Measurements from ENCODE around the gene KLK5. TPM values are rescaled to one million over a fixed set of nuclear protein-coding genes. Genes with fewer than 3 reads are reported as not detected.

Gene KLK5
- total and polyA plus RNA-seq, 2 donors (not counting 1 experiment from before 2014, with no cell fraction given), result not detected

- POLR2A ChIA-PET, result no interaction called here
- no peak overlapping the region for H3K4me3 Mint-ChIP-seq
- Histone ChIP-seq H3K27me3 (replicated peaks in 1 of 4; ENCODE audit: control extremely low read depth in 1 of 4, control insufficient read depth in 3 of 4, insufficient read depth in 4 of 4, low read length in 3 of 4) (peaks cover 0 to 43% (median 21%) of the 10 kb centered on the region in 4 experiments), H4K20me1 (ENCODE audit: control insufficient read depth, insufficient read depth, low read length, poor library complexity, severe bottlenecking) (no peaks in the 10 kb centered on the region), H3K4me2 (replicated peaks; ENCODE audit: low read depth, low read length, poor library complexity, severe bottlenecking) (no peak overlapping the region), H3K9me3 (ENCODE audit: control extremely low read depth in 1 of 3, control insufficient read depth in 2 of 3, insufficient read depth in 1 of 3, low read length in 2 of 3) (peaks cover 0 to 18% (median 0%) of the 10 kb centered on the region in 3 donors), H3K27ac (ENCODE audit: low read length in 2 of 2) (no peak overlapping the region), H3K36me3 (replicated peaks in 1 of 2; ENCODE audit: control extremely low read depth in 1 of 2, control insufficient read depth in 1 of 2, extremely low read depth in 1 of 2, insufficient read depth in 2 of 2, low read length in 1 of 2) (no peaks in the 10 kb centered on the region), H3K4me1 (ENCODE audit: control insufficient read depth in 2 of 2, insufficient read depth in 2 of 2, low read length in 2 of 2) (peaks cover 10 to 18% of the 10 kb centered on the region in 2 donors), H3K9ac (ENCODE audit: low read length) (no peak overlapping the region), H2AFZ (ENCODE audit: insufficient read depth, low read depth, low read length, poor library complexity, severe bottlenecking) (no peak overlapping the region), H3K79me2 (ENCODE audit: control insufficient read depth, insufficient read depth, low read length) (no peaks in the 10 kb centered on the region), H3K4me3 (ENCODE audit: control extremely low read depth in 1 of 5, extremely low read depth in 1 of 5, insufficient read depth in 1 of 5, low read depth in 2 of 5, low read length in 4 of 5) (no peak overlapping the region)
- TF ChIP-seq CTCF (IDR thresholded peaks at IDR 0.05), result peak; percentile 30
- no peak for TF ChIP-seq EZH2 (IDR thresholded peaks at IDR 0.05; ENCODE audit: borderline replicate concordance, insufficient read depth, low read depth, low read length, poor library complexity, severe bottlenecking)
- no peak for DNase-seq
- ATAC-seq (ENCODE audit: low read depth), result no peak
- WGBS (ENCODE audit: insufficient coverage), result 15% methylated on average over 4 of the region's 5 CpGs
- H3K27ac Mint-ChIP-seq, result no peak overlapping the region
- intact Hi-C loops (cut with micrococcal nuclease), result no loop called here
- CTCF ChIA-PET, result interaction anchor here (0.7 to 1.9 kb wide), 4 partner anchors 10 to 110 kb away, joined by 3 to 18 read pairs (median 4); no protein-coding TSS in a partner anchor
- H3K9me3 Mint-ChIP-seq (ENCODE audit: insufficient read depth), result no peaks in the 10 kb centered on the region
- H3K27me3 Mint-ChIP-seq, result peaks cover 45% of the 10 kb centered on the region
- H3K4me1 Mint-ChIP-seq, result peaks cover 20% of the 10 kb centered on the region
Observed at GRCh38 chr19:50906217-50906616, 46.6 kb downstream of the KLK5 start.

GRCh38 chr19:50902640-50903039 is 50.2 kb downstream of the KLK5 start:
- CTCF ChIA-PET, result no interaction called here
- Histone ChIP-seq H3K4me3 (ENCODE audit: control extremely low read depth in 1 of 5, extremely low read depth in 1 of 5, insufficient read depth in 1 of 5, low read depth in 2 of 5, low read length in 4 of 5) (no peak overlapping the region), H2AFZ (ENCODE audit: insufficient read depth, low read depth, low read length, poor library complexity, severe bottlenecking) (no peak overlapping the region), H3K9me3 (ENCODE audit: control extremely low read depth in 1 of 3, control insufficient read depth in 2 of 3, insufficient read depth in 1 of 3, low read length in 2 of 3) (peaks cover 0 to 2% (median 0%) of the 10 kb centered on the region in 3 donors), H3K9ac (ENCODE audit: low read length) (no peak overlapping the region), H3K4me2 (replicated peaks; ENCODE audit: low read depth, low read length, poor library complexity, severe bottlenecking) (no peak overlapping the region), H4K20me1 (ENCODE audit: control insufficient read depth, insufficient read depth, low read length, poor library complexity, severe bottlenecking) (no peaks in the 10 kb centered on the region), H3K36me3 (replicated peaks in 1 of 2; ENCODE audit: control extremely low read depth in 1 of 2, control insufficient read depth in 1 of 2, extremely low read depth in 1 of 2, insufficient read depth in 2 of 2, low read length in 1 of 2) (no peaks in the 10 kb centered on the region), H3K4me1 (ENCODE audit: control insufficient read depth in 2 of 2, insufficient read depth in 2 of 2, low read length in 2 of 2) (peaks cover 4% of the 10 kb centered on the region in 2 donors), H3K27me3 (replicated peaks in 1 of 4; ENCODE audit: control extremely low read depth in 1 of 4, control insufficient read depth in 3 of 4, insufficient read depth in 4 of 4, low read length in 3 of 4) (peaks cover 0 to 12% (median 2%) of the 10 kb centered on the region in 4 experiments), H3K27ac (ENCODE audit: low read length in 2 of 2) (no peak overlapping the region), H3K79me2 (ENCODE audit: control insufficient read depth, insufficient read depth, low read length) (no peaks in the 10 kb centered on the region)
- no peak overlapping the region for H3K27ac Mint-ChIP-seq
- H3K4me3 Mint-ChIP-seq, result no peak overlapping the region
- H3K9me3 Mint-ChIP-seq (ENCODE audit: insufficient read depth), result no peaks in the 10 kb centered on the region
- TF ChIP-seq CTCF (IDR thresholded peaks at IDR 0.05) (no peak), EZH2 (IDR thresholded peaks at IDR 0.05; ENCODE audit: borderline replicate concordance, insufficient read depth, low read depth, low read length, poor library complexity, severe bottlenecking) (no peak)
- POLR2A ChIA-PET, result no interaction called here
- WGBS (ENCODE audit: insufficient coverage), result 80% methylated on average over 1 of the region's 4 CpGs
- H3K27me3 Mint-ChIP-seq, result peaks cover 16% of the 10 kb centered on the region
- no peak for ATAC-seq (ENCODE audit: low read depth)
- intact Hi-C loops (cut with micrococcal nuclease), result no loop called here
- H3K4me1 Mint-ChIP-seq, result peaks cover 16% of the 10 kb centered on the region
- no peak for DNase-seq
